Measurements from ENCODE around the gene CAD.

DNA sequence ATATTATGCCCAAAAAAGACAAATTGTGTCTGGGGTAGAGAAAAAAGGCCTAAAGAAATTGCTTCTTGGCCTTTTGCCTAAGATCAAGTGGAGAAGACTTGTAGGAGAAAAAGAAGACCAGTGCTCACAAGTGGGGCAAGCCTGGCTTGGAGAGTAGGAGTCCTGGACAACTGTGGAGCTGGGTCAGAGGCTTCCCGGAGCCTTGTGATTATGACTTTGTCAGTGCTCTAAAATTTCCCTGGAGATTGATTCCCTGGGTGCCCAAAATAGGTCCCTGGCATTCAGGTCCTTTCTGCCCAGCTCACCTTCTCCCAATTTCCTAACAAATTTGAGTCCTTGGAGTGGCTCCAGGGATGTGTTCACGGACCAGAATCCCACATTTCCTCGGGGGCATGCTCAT lies 64.3 kb downstream of the CAD start:
- TF ChIP-seq, protein P1, sequence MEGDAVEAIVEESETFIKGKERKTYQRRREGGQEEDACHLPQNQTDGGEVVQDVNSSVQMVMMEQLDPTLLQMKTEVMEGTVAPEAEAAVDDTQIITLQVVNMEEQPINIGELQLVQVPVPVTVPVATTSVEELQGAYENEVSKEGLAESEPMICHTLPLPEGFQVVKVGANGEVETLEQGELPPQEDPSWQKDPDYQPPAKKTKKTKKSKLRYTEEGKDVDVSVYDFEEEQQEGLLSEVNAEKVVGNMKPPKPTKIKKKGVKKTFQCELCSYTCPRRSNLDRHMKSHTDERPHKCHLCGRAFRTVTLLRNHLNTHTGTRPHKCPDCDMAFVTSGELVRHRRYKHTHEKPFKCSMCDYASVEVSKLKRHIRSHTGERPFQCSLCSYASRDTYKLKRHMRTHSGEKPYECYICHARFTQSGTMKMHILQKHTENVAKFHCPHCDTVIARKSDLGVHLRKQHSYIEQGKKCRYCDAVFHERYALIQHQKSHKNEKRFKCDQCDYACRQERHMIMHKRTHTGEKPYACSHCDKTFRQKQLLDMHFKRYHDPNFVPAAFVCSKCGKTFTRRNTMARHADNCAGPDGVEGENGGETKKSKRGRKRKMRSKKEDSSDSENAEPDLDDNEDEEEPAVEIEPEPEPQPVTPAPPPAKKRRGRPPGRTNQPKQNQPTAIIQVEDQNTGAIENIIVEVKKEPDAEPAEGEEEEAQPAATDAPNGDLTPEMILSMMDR (IDR thresholded peaks at IDR 0.05), result no peak
- TF ChIP-seq POLR2A (IDR thresholded peaks at IDR 0.05), result no peak

Measured in uterus (tissue), 2 donors.